ENCODE data around the gene CACNB4. TPM values are rescaled to one million over a fixed set of nuclear protein-coding genes. Genes with fewer than 3 reads are reported as not detected.
"Not testable (repeated sequence)": the region's sequence is repeated elsewhere in the genome, so short reads cannot be mapped to it uniquely, and the experiment has no call there.

CACNB4 gene
- total RNA-seq, 1 donor from 2014 or later, result 4.9 TPM

GRCh38 chr2:151916632-151917031, 182.2 kb downstream of the CACNB4 start:
- no peaks in the 10 kb centered on the region for H3K4me1 ChIP-seq

DNA sequence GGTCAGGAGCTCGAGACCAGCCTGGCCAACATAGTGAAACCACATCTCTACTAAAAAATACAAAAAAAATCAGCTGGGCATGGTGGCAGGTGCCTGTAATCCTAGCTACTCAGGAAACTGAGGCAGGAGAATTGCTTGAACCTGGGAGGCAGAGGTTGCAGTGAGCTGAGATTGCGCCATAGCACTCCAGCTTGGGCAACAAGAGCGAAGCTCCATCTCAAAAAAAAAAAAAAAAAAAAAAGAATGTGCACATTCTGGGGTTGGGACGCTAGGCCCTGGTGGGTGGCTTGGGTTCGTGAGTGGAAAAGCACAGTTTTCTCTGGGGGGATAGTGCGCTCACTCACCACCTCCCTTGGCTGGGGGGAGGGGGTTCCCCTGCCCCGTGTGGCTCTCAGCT, 183.2 kb downstream of the CACNB4 start:
- H3K27me3 ChIP-seq; intact Hi-C loops (cut with DNase I): not testable (repeated sequence)

More at GRCh38 chr2:151916632-151917031, 182.2 kb downstream of the CACNB4 start:
- TF ChIP-seq POLR2A (IDR thresholded peaks at IDR 0.05), result no peak
- no peaks in the 10 kb centered on the region for H3K27me3 ChIP-seq
- H3K9me3 ChIP-seq, result no peaks in the 10 kb centered on the region
- intact Hi-C loops (cut with DNase I), result no loop called here
- no peak overlapping the region for H3K27ac ChIP-seq
- DNase-seq (ENCODE audit: extremely low spot score in 2 of 2), result no peak
- H3K36me3 ChIP-seq, result no peaks in the 10 kb centered on the region
- H3K4me3 ChIP-seq, result no peak overlapping the region

DNA sequence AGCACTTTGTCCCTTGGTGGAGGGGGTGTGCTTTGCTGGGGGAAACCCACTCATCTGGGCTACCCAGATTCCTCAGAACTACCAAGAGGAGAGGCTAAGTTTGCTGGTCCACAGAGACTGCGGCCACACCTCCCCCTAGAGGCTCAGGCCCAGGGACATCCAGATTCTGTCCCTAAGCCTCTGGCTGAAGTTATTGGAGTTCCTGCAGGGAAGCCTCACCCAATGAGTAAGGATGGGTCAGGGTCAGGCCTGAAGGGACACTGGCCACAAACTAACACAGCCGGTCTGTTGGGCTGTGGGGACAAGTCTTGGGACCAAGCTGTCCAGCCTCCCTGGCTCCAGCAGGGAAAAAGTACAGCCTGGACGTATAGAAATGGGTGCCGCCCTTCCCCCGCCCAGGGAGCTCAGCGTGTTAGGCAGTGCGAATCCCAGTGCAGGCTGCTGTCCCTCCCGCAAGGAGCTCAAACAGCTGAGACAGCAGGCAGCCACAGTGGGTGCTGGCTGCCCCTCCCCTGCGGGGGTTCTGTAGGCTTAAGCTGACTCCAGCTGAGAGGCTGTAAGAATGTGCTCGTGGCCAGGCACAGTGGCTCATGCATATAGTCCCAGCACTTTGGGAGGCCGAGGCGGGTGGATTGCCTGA, 183.7 kb downstream of the CACNB4 start:
- Histone ChIP-seq H3K9me3 (no peaks in the 10 kb centered on the region), H3K27me3 (no peaks in the 10 kb centered on the region), H3K36me3 (no peaks in the 10 kb centered on the region), H3K27ac (no peak overlapping the region), H3K4me1 (no peaks in the 10 kb centered on the region), H3K4me3 (no peak overlapping the region)
- intact Hi-C loops (cut with DNase I), result no loop called here
- DNase-seq (ENCODE audit: extremely low spot score in 2 of 2), result no peak
- TF ChIP-seq, protein P1, sequence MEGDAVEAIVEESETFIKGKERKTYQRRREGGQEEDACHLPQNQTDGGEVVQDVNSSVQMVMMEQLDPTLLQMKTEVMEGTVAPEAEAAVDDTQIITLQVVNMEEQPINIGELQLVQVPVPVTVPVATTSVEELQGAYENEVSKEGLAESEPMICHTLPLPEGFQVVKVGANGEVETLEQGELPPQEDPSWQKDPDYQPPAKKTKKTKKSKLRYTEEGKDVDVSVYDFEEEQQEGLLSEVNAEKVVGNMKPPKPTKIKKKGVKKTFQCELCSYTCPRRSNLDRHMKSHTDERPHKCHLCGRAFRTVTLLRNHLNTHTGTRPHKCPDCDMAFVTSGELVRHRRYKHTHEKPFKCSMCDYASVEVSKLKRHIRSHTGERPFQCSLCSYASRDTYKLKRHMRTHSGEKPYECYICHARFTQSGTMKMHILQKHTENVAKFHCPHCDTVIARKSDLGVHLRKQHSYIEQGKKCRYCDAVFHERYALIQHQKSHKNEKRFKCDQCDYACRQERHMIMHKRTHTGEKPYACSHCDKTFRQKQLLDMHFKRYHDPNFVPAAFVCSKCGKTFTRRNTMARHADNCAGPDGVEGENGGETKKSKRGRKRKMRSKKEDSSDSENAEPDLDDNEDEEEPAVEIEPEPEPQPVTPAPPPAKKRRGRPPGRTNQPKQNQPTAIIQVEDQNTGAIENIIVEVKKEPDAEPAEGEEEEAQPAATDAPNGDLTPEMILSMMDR (IDR thresholded peaks at IDR 0.05), result no peak
- TF ChIP-seq POLR2A (IDR thresholded peaks at IDR 0.05) (no peak), POLR2AphosphoS5 (IDR thresholded peaks at IDR 0.05; ENCODE audit: insufficient read depth in 1 of 2, low read depth in 1 of 2) (no peak)

More for the DNA sequence above, 183.2 kb downstream of the CACNB4 start:
- H3K9me3 ChIP-seq; H3K36me3 ChIP-seq; H3K4me3 ChIP-seq; H3K27ac ChIP-seq; DNase-seq (ENCODE audit: extremely low spot score in 2 of 2); H3K4me1 ChIP-seq: not testable (repeated sequence)

DNA sequence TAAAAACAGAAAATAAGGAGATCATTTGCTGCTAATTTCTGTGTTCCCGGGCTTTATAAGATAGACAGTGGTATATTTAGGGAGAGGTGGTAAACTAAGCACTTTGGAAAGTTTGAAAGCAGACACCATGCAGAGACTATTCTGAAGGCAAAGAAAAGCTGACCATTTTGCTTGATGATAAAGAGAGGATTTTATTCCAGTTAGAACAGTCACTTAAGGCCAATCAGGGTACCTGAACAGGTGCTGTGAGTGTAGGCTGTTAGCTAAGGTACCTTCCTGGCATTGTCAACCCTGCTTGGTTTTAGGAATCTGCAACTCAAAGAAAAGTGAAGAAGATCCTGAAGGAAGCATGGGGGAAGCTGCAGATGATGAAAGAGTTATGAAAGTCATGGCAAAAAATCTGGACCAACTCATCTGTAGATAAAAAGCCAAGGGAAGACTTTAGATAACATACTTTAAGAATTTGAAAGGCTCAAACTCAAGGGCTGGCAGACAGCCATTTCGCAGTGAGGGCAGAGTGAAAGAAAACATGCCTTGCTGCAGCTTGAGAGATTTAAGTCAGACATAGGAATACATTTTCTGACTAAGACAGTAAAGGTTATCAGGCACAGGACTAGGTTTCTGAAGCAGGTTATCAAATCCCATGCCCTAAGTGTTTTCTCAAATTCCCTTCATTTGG, 190.5 kb downstream of the CACNB4 start:
- Histone ChIP-seq H3K27me3 (no peaks in the 10 kb centered on the region), H3K9me3 (no peaks in the 10 kb centered on the region), H3K4me3 (no peak overlapping the region), H3K36me3 (no peaks in the 10 kb centered on the region), H3K27ac (no peak overlapping the region), H3K4me1 (peaks cover 11% of the 10 kb centered on the region)
- intact Hi-C loops (cut with DNase I), result no loop called here
- TF ChIP-seq POLR2A (IDR thresholded peaks at IDR 0.05), result no peak
- TF ChIP-seq POLR2AphosphoS5 (IDR thresholded peaks at IDR 0.05; ENCODE audit: insufficient read depth in 1 of 2, low read depth in 1 of 2), result no peak
- TF ChIP-seq, protein P1 (IDR thresholded peaks at IDR 0.05), result no peak
- no peak for DNase-seq (ENCODE audit: extremely low spot score in 2 of 2)

GRCh38 chr2:151907286-151908203, 191.3 kb downstream of the CACNB4 start:
- H3K27me3 ChIP-seq, result no peaks in the 10 kb centered on the region

More at GRCh38 chr2:151907286-151908203, 191.3 kb downstream of the CACNB4 start:
- TF ChIP-seq, protein P1 (IDR thresholded peaks at IDR 0.05), result no peak
- TF ChIP-seq POLR2A (IDR thresholded peaks at IDR 0.05) (no peak), POLR2AphosphoS5 (IDR thresholded peaks at IDR 0.05; ENCODE audit: insufficient read depth in 1 of 2, low read depth in 1 of 2) (no peak)
- no peak overlapping the region for H3K27ac ChIP-seq
- no peaks in the 10 kb centered on the region for H3K36me3 ChIP-seq
- no peak overlapping the region for H3K4me3 ChIP-seq
- DNase-seq (ENCODE audit: extremely low spot score in 2 of 2), result no peak
- H3K4me1 ChIP-seq, result peaks cover 11% of the 10 kb centered on the region
- intact Hi-C loops (cut with DNase I), result no loop called here
- H3K9me3 ChIP-seq, result no peaks in the 10 kb centered on the region
